ENCODE measurements around the gene LRRC4C. TPM values are rescaled to one million over a fixed set of nuclear protein-coding genes. Genes with fewer than 3 reads are reported as not detected.

LRRC4C gene
- total and polyA plus RNA-seq, 2 donors (not counting 3 experiments of a cell fraction or from before 2014, with no cell fraction given): not detected

DNA sequence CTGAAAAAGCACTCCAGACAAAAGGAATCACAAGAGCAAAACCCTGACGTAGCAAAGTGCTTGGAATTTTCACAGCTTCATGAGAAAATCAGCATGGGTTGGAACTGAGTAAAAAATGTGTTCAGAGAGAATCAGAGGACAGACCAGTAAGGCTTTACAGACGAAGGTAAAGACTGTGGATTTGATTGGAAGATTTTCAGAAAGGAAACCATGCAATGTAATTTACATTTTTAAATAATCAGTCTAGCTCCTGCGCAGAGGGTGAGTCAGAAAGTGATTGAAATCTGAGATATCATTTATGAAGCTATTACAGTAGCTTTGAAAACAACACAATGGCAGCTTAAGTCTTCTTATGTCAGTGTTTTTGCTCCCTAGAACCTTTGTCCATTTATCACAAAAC, 1122.3 kb downstream of the LRRC4C start:
- H2AFZ ChIP-seq (ENCODE audit: low read depth, low read length): peak overlapping the region; percentile 79
- peaks cover 28% of the 10 kb centered on the region for H3K4me1 ChIP-seq (ENCODE audit: control insufficient read depth, extremely low read depth, insufficient read depth, low read length)
- FAIRE-seq (peak; percentile 28), DNase-seq (ENCODE audit: low read depth, low spot score) (peak; percentile 83)
- no peaks in the 10 kb centered on the region for H3K79me2 ChIP-seq (ENCODE audit: control insufficient read depth, insufficient read depth, low read length)
- dilution Hi-C loops (cut with MboI; ENCODE audit: extremely low pct_ligation_motif_present, low sequenced_read_pairs) (no loop called here), intact Hi-C loops (cut with micrococcal nuclease) (no loop called here)
- TF ChIP-seq MYC (IDR thresholded peaks at IDR 0.05; ENCODE audit: low read depth, low read length): no peak
- TF ChIP-seq JUN (IDR thresholded peaks at IDR 0.05; ENCODE audit: borderline replicate concordance, insufficient read depth, insufficient read length, low read depth): peak; percentile 64
- TF ChIP-seq EZH2 (IDR thresholded peaks at IDR 0.05; ENCODE audit: borderline replicate concordance, low read depth, low read length, severe bottlenecking): no peak
- peak; percentile 59 for TF ChIP-seq FOS (IDR thresholded peaks at IDR 0.05; ENCODE audit: borderline replicate concordance, insufficient read depth, low read length)
- peak; percentile 75 for TF ChIP-seq GATA2 (IDR thresholded peaks at IDR 0.05; ENCODE audit: insufficient read depth, insufficient read length, low read depth, low read length)
- POLR2A ChIA-PET: no interaction called here
- no peak overlapping the region for H3K4me2 ChIP-seq (ENCODE audit: insufficient read depth, low read length)
- CTCF ChIA-PET: interaction anchor here (0.7 to 0.9 kb wide), 2 partner anchors 8 to 43 kb away, joined by 3 to 5 read pairs; no protein-coding TSS in a partner anchor
- H3K36me3 ChIP-seq (ENCODE audit: control insufficient read depth in 2 of 2, extremely low read depth in 1 of 2, insufficient read depth in 2 of 2, low read length in 2 of 2): no peaks in the 10 kb centered on the region
- no peaks in the 10 kb centered on the region for H4K20me1 ChIP-seq (replicated peaks; ENCODE audit: control insufficient read depth, extremely low read depth, insufficient read depth, low read length)
- no TSS peak for BruUV-seq (replicated peaks)
- H3K9me3 ChIP-seq (replicated peaks; ENCODE audit: control insufficient read depth, insufficient read depth, low read length): no peaks in the 10 kb centered on the region
- H3K9ac ChIP-seq (replicated peaks; ENCODE audit: extremely low read depth, insufficient read depth, low read length): peak overlapping the region; percentile 20
- H3K27me3 ChIP-seq (ENCODE audit: control insufficient read depth in 2 of 2, insufficient read depth in 2 of 2, low read length in 2 of 2): no peaks in the 10 kb centered on the region
- H3K4me3 ChIP-seq (replicated peaks in 1 of 3; ENCODE audit: insufficient read depth in 1 of 3, low read depth in 1 of 3, low read length in 3 of 3): no peak overlapping the region
- no peaks in the 10 kb centered on the region for H3K9me1 ChIP-seq (replicated peaks; ENCODE audit: control insufficient read depth, extremely low read depth, insufficient read depth, low read length)
- peak overlapping the region; percentile 82 for H3K27ac ChIP-seq (ENCODE audit: insufficient read depth, low read depth, low read length)

DNA sequence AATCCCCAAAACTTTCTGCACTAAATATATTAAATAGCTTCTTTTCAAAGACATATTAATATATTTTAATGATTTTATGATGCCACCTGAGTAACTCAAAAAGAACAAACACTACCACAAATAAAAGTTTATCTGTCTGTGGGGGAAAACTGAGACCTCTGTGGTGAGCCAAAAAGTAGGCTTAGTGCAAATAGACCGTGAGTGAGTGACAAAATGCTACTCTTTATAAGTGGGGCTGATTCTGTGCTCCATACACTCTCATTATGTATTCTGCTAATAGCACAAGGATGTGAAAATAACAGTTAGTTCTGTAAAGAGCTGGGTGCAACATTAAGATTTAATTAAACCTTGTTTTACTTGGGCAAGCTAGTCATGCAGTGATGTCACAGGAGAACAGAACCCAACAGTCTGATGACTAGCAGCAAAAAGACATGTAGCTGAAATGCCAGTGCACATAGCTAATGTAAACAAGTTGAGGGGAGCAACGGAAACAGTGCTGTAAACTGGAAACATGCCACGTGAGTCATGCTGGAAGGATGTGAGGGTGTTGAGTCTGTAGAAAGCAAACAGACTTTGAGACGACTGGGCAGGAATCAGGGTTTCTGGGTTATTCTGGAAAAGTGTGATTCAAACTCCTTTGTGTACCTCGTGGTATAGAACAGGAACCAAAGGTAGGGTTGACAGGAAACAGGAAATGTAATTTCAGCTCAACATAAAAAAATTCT, 1130.4 kb downstream of the LRRC4C start:
- intact Hi-C loops (cut with micrococcal nuclease): loop anchor here (1.0 kb wide), 1 partner anchor 9 kb away; no protein-coding TSS in a partner anchor
- BruUV-seq (replicated peaks): TSS peak; percentile 97
- no peaks in the 10 kb centered on the region for H3K9me1 ChIP-seq (replicated peaks; ENCODE audit: control insufficient read depth, extremely low read depth, insufficient read depth, low read length)
- peak overlapping the region; percentile 77 for H3K27ac ChIP-seq (ENCODE audit: insufficient read depth, low read depth, low read length)
- ChIA-PET CTCF (interaction anchor here (0.5 to 1.3 kb wide), 5 partner anchors 8 to 35 kb away, joined by 3 to 8 read pairs (median 5); no protein-coding TSS in a partner anchor), POLR2A (no interaction called here)
- no peaks in the 10 kb centered on the region for H3K27me3 ChIP-seq (ENCODE audit: control insufficient read depth in 2 of 2, insufficient read depth in 2 of 2, low read length in 2 of 2)
- H3K9ac ChIP-seq (replicated peaks; ENCODE audit: extremely low read depth, insufficient read depth, low read length): peak overlapping the region; percentile 52
- H4K20me1 ChIP-seq (replicated peaks; ENCODE audit: control insufficient read depth, extremely low read depth, insufficient read depth, low read length): no peaks in the 10 kb centered on the region
- no peaks in the 10 kb centered on the region for H3K9me3 ChIP-seq (replicated peaks; ENCODE audit: control insufficient read depth, insufficient read depth, low read length)
- no peak overlapping the region for H2AFZ ChIP-seq (ENCODE audit: low read depth, low read length)
- peak; percentile 94 for FAIRE-seq
- peak overlapping the region; percentile 59 for H3K4me2 ChIP-seq (ENCODE audit: insufficient read depth, low read length)
- H3K4me1 ChIP-seq (ENCODE audit: control insufficient read depth, extremely low read depth, insufficient read depth, low read length): peaks cover 21% of the 10 kb centered on the region
- DNase-seq (ENCODE audit: low read depth, low spot score): peak; percentile 100
- TF ChIP-seq MYC (IDR thresholded peaks at IDR 0.05; ENCODE audit: low read depth, low read length): peak; percentile 31
- TF ChIP-seq POLR2AphosphoS5 (IDR thresholded peaks at IDR 0.05; ENCODE audit: insufficient read depth, low read depth, low read length): peak; percentile 98
- peak; percentile 69 for TF ChIP-seq GATA2 (IDR thresholded peaks at IDR 0.05; ENCODE audit: insufficient read depth, insufficient read length, low read depth, low read length)
- peak; percentile 100 for TF ChIP-seq JUN (IDR thresholded peaks at IDR 0.05; ENCODE audit: borderline replicate concordance, insufficient read depth, insufficient read length, low read depth)
- peak; percentile 99 for TF ChIP-seq FOS (IDR thresholded peaks at IDR 0.05; ENCODE audit: borderline replicate concordance, insufficient read depth, low read length)
- no peak for TF ChIP-seq EZH2 (IDR thresholded peaks at IDR 0.05; ENCODE audit: borderline replicate concordance, low read depth, low read length, severe bottlenecking)
- TF ChIP-seq, protein P1, sequence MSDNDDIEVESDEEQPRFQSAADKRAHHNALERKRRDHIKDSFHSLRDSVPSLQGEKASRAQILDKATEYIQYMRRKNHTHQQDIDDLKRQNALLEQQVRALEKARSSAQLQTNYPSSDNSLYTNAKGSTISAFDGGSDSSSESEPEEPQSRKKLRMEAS (IDR thresholded peaks at IDR 0.05; ENCODE audit: insufficient read depth, insufficient read length): peak; percentile 69
- peak; percentile 60 for TF ChIP-seq POLR2A (IDR thresholded peaks at IDR 0.05; ENCODE audit: low read depth, low read length)
- TF ChIP-seq, protein P2, sequence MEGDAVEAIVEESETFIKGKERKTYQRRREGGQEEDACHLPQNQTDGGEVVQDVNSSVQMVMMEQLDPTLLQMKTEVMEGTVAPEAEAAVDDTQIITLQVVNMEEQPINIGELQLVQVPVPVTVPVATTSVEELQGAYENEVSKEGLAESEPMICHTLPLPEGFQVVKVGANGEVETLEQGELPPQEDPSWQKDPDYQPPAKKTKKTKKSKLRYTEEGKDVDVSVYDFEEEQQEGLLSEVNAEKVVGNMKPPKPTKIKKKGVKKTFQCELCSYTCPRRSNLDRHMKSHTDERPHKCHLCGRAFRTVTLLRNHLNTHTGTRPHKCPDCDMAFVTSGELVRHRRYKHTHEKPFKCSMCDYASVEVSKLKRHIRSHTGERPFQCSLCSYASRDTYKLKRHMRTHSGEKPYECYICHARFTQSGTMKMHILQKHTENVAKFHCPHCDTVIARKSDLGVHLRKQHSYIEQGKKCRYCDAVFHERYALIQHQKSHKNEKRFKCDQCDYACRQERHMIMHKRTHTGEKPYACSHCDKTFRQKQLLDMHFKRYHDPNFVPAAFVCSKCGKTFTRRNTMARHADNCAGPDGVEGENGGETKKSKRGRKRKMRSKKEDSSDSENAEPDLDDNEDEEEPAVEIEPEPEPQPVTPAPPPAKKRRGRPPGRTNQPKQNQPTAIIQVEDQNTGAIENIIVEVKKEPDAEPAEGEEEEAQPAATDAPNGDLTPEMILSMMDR (IDR thresholded peaks at IDR 0.05; ENCODE audit: extremely low read depth in 1 of 2, insufficient read depth in 1 of 2, low read depth in 1 of 2, low read length in 2 of 2): no peak
- H3K36me3 ChIP-seq (ENCODE audit: control insufficient read depth in 2 of 2, extremely low read depth in 1 of 2, insufficient read depth in 2 of 2, low read length in 2 of 2): no peaks in the 10 kb centered on the region
- no peaks in the 10 kb centered on the region for H3K79me2 ChIP-seq (ENCODE audit: control insufficient read depth, insufficient read depth, low read length)
- no peak overlapping the region for H3K4me3 ChIP-seq (replicated peaks in 1 of 3; ENCODE audit: insufficient read depth in 1 of 3, low read depth in 1 of 3, low read length in 3 of 3)
- dilution Hi-C loops (cut with MboI; ENCODE audit: extremely low pct_ligation_motif_present, low sequenced_read_pairs): no loop called here

All from endothelial cell of umbilical vein (primary cell).